Measurements from ENCODE around the gene PERP. TPM values are rescaled to one million over a fixed set of nuclear protein-coding genes. Genes with fewer than 3 reads are reported as not detected.

Gene PERP
- total RNA-seq, 1 experiment from 2014 or later, result 348 TPM

GRCh38 chr6:138092686-138093085 lies 14.5 kb downstream of the PERP start:
- Histone ChIP-seq H3K27me3 (ENCODE audit: control insufficient read depth, insufficient read depth, low read length) (no peaks in the 10 kb centered on the region), H3K36me3 (ENCODE audit: control insufficient read depth, insufficient read depth, low read length) (peaks cover 49% of the 10 kb centered on the region), H3K4me3 (ENCODE audit: low read depth in 2 of 2, low read length in 2 of 2) (no peak overlapping the region), H3K27ac (ENCODE audit: low read length) (peak overlapping the region; percentile 100), H3K9me3 (ENCODE audit: control insufficient read depth, insufficient read depth, low read depth, low read length) (no peaks in the 10 kb centered on the region), H3K4me1 (ENCODE audit: control insufficient read depth, insufficient read depth, low read length) (peaks cover 63% of the 10 kb centered on the region)
- BruUV-seq (replicated peaks), result no TSS peak
- ATAC-seq (no peak), DNase-seq (ENCODE audit: low read depth, low spot score) (no peak)
- intact Hi-C loops (cut with micrococcal nuclease; ENCODE audit: unreplicated experiment), result no loop called here
- in situ Hi-C loops (cut with HindIII; ENCODE audit: low pct_unique_long_range_greater_than_20kb, low sequenced_read_pairs), result no loop called here
- TF ChIP-seq SIN3A (IDR thresholded peaks at IDR 0.05; ENCODE audit: borderline replicate concordance, insufficient read depth, low read depth, low read length) (no peak), POLR2AphosphoS5 (IDR thresholded peaks at IDR 0.05; ENCODE audit: low read depth, low read length) (no peak), TCF7L2 (IDR thresholded peaks at IDR 0.05; ENCODE audit: low read depth, low read length) (no peak), CTCF (IDR thresholded peaks at IDR 0.05) (no peak)
- TF ChIP-seq, protein P1, sequence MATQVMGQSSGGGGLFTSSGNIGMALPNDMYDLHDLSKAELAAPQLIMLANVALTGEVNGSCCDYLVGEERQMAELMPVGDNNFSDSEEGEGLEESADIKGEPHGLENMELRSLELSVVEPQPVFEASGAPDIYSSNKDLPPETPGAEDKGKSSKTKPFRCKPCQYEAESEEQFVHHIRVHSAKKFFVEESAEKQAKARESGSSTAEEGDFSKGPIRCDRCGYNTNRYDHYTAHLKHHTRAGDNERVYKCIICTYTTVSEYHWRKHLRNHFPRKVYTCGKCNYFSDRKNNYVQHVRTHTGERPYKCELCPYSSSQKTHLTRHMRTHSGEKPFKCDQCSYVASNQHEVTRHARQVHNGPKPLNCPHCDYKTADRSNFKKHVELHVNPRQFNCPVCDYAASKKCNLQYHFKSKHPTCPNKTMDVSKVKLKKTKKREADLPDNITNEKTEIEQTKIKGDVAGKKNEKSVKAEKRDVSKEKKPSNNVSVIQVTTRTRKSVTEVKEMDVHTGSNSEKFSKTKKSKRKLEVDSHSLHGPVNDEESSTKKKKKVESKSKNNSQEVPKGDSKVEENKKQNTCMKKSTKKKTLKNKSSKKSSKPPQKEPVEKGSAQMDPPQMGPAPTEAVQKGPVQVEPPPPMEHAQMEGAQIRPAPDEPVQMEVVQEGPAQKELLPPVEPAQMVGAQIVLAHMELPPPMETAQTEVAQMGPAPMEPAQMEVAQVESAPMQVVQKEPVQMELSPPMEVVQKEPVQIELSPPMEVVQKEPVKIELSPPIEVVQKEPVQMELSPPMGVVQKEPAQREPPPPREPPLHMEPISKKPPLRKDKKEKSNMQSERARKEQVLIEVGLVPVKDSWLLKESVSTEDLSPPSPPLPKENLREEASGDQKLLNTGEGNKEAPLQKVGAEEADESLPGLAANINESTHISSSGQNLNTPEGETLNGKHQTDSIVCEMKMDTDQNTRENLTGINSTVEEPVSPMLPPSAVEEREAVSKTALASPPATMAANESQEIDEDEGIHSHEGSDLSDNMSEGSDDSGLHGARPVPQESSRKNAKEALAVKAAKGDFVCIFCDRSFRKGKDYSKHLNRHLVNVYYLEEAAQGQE (IDR thresholded peaks at IDR 0.05; ENCODE audit: insufficient read depth in 1 of 2, low read depth in 2 of 2, low read length in 1 of 2), result no peak
- ChIA-PET POLR2A (interaction anchor here (0.7 kb wide), 1 partner anchor 725 kb away, joined by 6 read pairs; no protein-coding TSS in a partner anchor), CTCF (no interaction called here)

- TF ChIP-seq, protein P1 (IDR thresholded peaks at IDR 0.05; ENCODE audit: insufficient read depth in 1 of 2, low read depth in 2 of 2, low read length in 1 of 2), result no peak
- TF ChIP-seq CTCF (IDR thresholded peaks at IDR 0.05) (no peak), SIN3A (IDR thresholded peaks at IDR 0.05; ENCODE audit: borderline replicate concordance, insufficient read depth, low read depth, low read length) (no peak), TCF7L2 (IDR thresholded peaks at IDR 0.05; ENCODE audit: low read depth, low read length) (no peak), POLR2AphosphoS5 (IDR thresholded peaks at IDR 0.05; ENCODE audit: low read depth, low read length) (no peak)
- CTCF ChIA-PET, result interaction anchor here (0.5 kb wide), 1 partner anchor 83 kb away, joined by 4 read pairs; no protein-coding TSS in a partner anchor
- Histone ChIP-seq H3K9me3 (ENCODE audit: control insufficient read depth, insufficient read depth, low read depth, low read length) (no peaks in the 10 kb centered on the region), H3K4me1 (ENCODE audit: control insufficient read depth, insufficient read depth, low read length) (peaks cover 74% of the 10 kb centered on the region), H3K27ac (ENCODE audit: low read length) (peak overlapping the region; percentile 100), H3K27me3 (ENCODE audit: control insufficient read depth, insufficient read depth, low read length) (no peaks in the 10 kb centered on the region), H3K36me3 (ENCODE audit: control insufficient read depth, insufficient read depth, low read length) (peaks cover 33% of the 10 kb centered on the region), H3K4me3 (ENCODE audit: low read depth in 2 of 2, low read length in 2 of 2) (no peak overlapping the region)
- DNase-seq (ENCODE audit: low read depth, low spot score) (no peak), ATAC-seq (no peak)
- in situ Hi-C loops (cut with HindIII; ENCODE audit: low pct_unique_long_range_greater_than_20kb, low sequenced_read_pairs) (no loop called here), intact Hi-C loops (cut with micrococcal nuclease; ENCODE audit: unreplicated experiment) (loop anchor here (2.0 to 5.0 kb wide), 2 partner anchors 17 to 87 kb away; partner anchors contain the start of gene PERP)
- no TSS peak for BruUV-seq (replicated peaks)
- POLR2A ChIA-PET, result interaction anchor here (0.5 to 0.7 kb wide), 2 partner anchors 18 to 108 kb away, joined by 5 to 12 read pairs; partner anchors contain the start of gene PERP
Measured at GRCh38 chr6:138089325-138089724, 17.9 kb downstream of the PERP start.
